Cardiac septum (tissue), 1 donor: ENCODE measurements around the gene GXYLT2. TPM values are rescaled to one million over a fixed set of nuclear protein-coding genes. Genes with fewer than 3 reads are reported as not detected.

Experiments used
- total RNA-seq: library from RNA; stranded (reverse); fragmentation: NEBNext Ultra II Directional; extraction: Animal tissue kit (Norgen Biotek cat#: 25700); gene quantifications from one replicate; pipeline ENCODE4 v1.2.1, GENCODE V29; 2021
- donor health status: DM: no; HTN: no; CAD: no.

GXYLT2 gene
- total RNA-seq, 1 donor from 2014 or later = 14.6 TPM

Other genes starting within 250 kb of the GXYLT2 start
- 11.1 TPM for gene SHQ1, start 39.6 kb upstream of the GXYLT2 start, total RNA-seq
- gene PPP4R2, start 108.8 kb downstream of the GXYLT2 start, total RNA-seq = 46.6 TPM
- 1.9 TPM for gene EBLN2, start 173.6 kb downstream of the GXYLT2 start, total RNA-seq